HG02759 (cell line): ENCODE results near the gene ARNT2.

Source experiments
- ATAC-seq: cut with Tn5 transposase; IDR thresholded peaks from one replicate; pipeline ENCODE4 v1.9.1; 2021; ENCODE audit warnings: mild to moderate bottlenecking, moderate library complexity; ENCODE audit not compliant: unreplicated experiment

The ARNT2 gene

GRCh38 chr15:80405970-80406369 is 1.8 kb downstream of the ARNT2 start:
- no peak for ATAC-seq

- no peak for ATAC-seq
Measured at GRCh38 chr15:80411788-80412288, 7.7 kb downstream of the ARNT2 start.

GRCh38 chr15:80414546-80415357 is 10.6 kb downstream of the ARNT2 start:
- no peak for ATAC-seq

- ATAC-seq: no peak
Measured at GRCh38 chr15:80415358-80415670, 11.1 kb downstream of the ARNT2 start.

GRCh38 chr15:80416702-80417101 is 12.5 kb downstream of the ARNT2 start:
- ATAC-seq: no peak

GRCh38 chr15:80418892-80419537 is 14.8 kb downstream of the ARNT2 start:
- ATAC-seq: no peak

- no peak for ATAC-seq
Measured at GRCh38 chr15:80419546-80419945, 15.4 kb downstream of the ARNT2 start.

- ATAC-seq: no peak
Measured at GRCh38 chr15:80420658-80421057, 16.5 kb downstream of the ARNT2 start.

GRCh38 chr15:80423215-80423614 is 19.0 kb downstream of the ARNT2 start:
- no peak for ATAC-seq

- ATAC-seq: no peak
Measured at GRCh38 chr15:80424381-80424780, 20.2 kb downstream of the ARNT2 start.

- ATAC-seq: no peak
Measured at GRCh38 chr15:80426316-80426715, 22.1 kb downstream of the ARNT2 start.

GRCh38 chr15:80429964-80430363 is 25.8 kb downstream of the ARNT2 start:
- no peak for ATAC-seq

GRCh38 chr15:80431635-80432344 is 27.6 kb downstream of the ARNT2 start:
- no peak for ATAC-seq

- ATAC-seq: no peak
Measured at GRCh38 chr15:80432345-80432702, 28.1 kb downstream of the ARNT2 start.

- no peak for ATAC-seq
Measured at GRCh38 chr15:80433836-80434235, 29.7 kb downstream of the ARNT2 start.

- ATAC-seq: no peak
Measured at GRCh38 chr15:80434926-80435720, 30.9 kb downstream of the ARNT2 start.

- no peak for ATAC-seq
Measured at GRCh38 chr15:80436511-80437307, 32.5 kb downstream of the ARNT2 start.

GRCh38 chr15:80437334-80437891 is 33.2 kb downstream of the ARNT2 start:
- ATAC-seq: no peak

GRCh38 chr15:80439140-80439539 is 35.0 kb downstream of the ARNT2 start:
- ATAC-seq: no peak

- ATAC-seq: no peak
Measured at GRCh38 chr15:80440024-80440423, 35.8 kb downstream of the ARNT2 start.
